Loucy (cell line): ENCODE results near the gene RELT.

Experiments
- H2AFZ ChIP-seq: fragments of 200-600 bp; sonication (generic); 2 replicates; pipeline ENCODE4 v1.6.0; 2016; ENCODE audit warnings: antibody characterized with exemption, mild to moderate bottlenecking, low read length, moderate library complexity
- H3F3A ChIP-seq: fragments of 200-600 bp; 2 replicates; pipeline ENCODE4 v1.6.0; 2016; ENCODE audit warnings: antibody characterized with exemption, low read depth, mild to moderate bottlenecking
- H3K27me3 ChIP-seq: fragments of 200-600 bp; sonication (generic); 2 replicates; pipeline ENCODE4 v1.6.1; 2014; ENCODE audit warnings: low read length, mild to moderate bottlenecking; ENCODE audit not compliant: insufficient read depth, poor library complexity, severe bottlenecking
- H3K36me3 ChIP-seq: fragments of 200-600 bp; sonication (generic); 2 replicates; pipeline ENCODE4 v1.6.1; 2016; ENCODE audit warnings: low read length; ENCODE audit not compliant: insufficient read depth
- H3K4me1 ChIP-seq: fragments of 200-600 bp; sonication (generic); 2 replicates; pipeline ENCODE4 v1.5.1; 2014; ENCODE audit warnings: low read length, mild to moderate bottlenecking; ENCODE audit not compliant: insufficient read depth, poor library complexity, severe bottlenecking
- H3K4me2 ChIP-seq: fragments of 200-600 bp; sonication (generic); 2 replicates; pipeline ENCODE4 v1.6.0; 2014; ENCODE audit warnings: antibody characterized with exemption, low read length, low read depth, mild to moderate bottlenecking; ENCODE audit not compliant: poor library complexity, severe bottlenecking
- H3K4me3 ChIP-seq: fragments of 200-600 bp; sonication (generic); 2 replicates; pipeline ENCODE4 v1.5.1; 2014; ENCODE audit warnings: low read length, mild to moderate bottlenecking, mixed read lengths; ENCODE audit not compliant: poor library complexity, severe bottlenecking
- H3K79me2 ChIP-seq: fragments of 200-600 bp; sonication (generic); 2 replicates; pipeline ENCODE4 v1.6.1; 2014; ENCODE audit warnings: low read length; ENCODE audit not compliant: insufficient read depth
- H3K9ac ChIP-seq: fragments of 200-600 bp; sonication (generic); 2 replicates; pipeline ENCODE4 v1.6.0; 2014; ENCODE audit warnings: mild to moderate bottlenecking, low read depth, low read length, moderate library complexity; ENCODE audit not compliant: poor library complexity, severe bottlenecking
- H3K9me2 ChIP-seq: fragments of 200-600 bp; sonication (generic); replicated peaks from 2 replicates; pipeline ENCODE4 v1.6.1; 2016; ENCODE audit warnings: low read depth, low read length, mixed read lengths
- H3K9me3 ChIP-seq: fragments of 200-600 bp; sonication (generic); 2 replicates; pipeline ENCODE4 v1.6.1; 2014; ENCODE audit warnings: mild to moderate bottlenecking, antibody characterized with exemption, low read length, low read depth; ENCODE audit not compliant: insufficient read depth
- H4K20me1 ChIP-seq: fragments of 200-600 bp; sonication (generic); 2 replicates; pipeline ENCODE4 v1.6.0; 2014; ENCODE audit warnings: antibody characterized with exemption, low read length, mild to moderate bottlenecking; ENCODE audit not compliant: insufficient read depth, poor library complexity, severe bottlenecking
- CTCF ChIP-seq: fragments of 200-600 bp; sonication (generic); conservative IDR thresholded peaks from 2 replicates; pipeline ENCODE4 v1.5.1; 2014; ENCODE audit warnings: mild to moderate bottlenecking, antibody characterized with exemption, low read length
- EZH2phosphoT487 ChIP-seq: fragments of 200-600 bp; IDR thresholded peaks from 2 replicates; pipeline ENCODE4 v1.6.1; 2018; ENCODE audit warnings: antibody characterized with exemption, mild to moderate bottlenecking, moderate library complexity, borderline replicate concordance

RELT gene

DNA sequence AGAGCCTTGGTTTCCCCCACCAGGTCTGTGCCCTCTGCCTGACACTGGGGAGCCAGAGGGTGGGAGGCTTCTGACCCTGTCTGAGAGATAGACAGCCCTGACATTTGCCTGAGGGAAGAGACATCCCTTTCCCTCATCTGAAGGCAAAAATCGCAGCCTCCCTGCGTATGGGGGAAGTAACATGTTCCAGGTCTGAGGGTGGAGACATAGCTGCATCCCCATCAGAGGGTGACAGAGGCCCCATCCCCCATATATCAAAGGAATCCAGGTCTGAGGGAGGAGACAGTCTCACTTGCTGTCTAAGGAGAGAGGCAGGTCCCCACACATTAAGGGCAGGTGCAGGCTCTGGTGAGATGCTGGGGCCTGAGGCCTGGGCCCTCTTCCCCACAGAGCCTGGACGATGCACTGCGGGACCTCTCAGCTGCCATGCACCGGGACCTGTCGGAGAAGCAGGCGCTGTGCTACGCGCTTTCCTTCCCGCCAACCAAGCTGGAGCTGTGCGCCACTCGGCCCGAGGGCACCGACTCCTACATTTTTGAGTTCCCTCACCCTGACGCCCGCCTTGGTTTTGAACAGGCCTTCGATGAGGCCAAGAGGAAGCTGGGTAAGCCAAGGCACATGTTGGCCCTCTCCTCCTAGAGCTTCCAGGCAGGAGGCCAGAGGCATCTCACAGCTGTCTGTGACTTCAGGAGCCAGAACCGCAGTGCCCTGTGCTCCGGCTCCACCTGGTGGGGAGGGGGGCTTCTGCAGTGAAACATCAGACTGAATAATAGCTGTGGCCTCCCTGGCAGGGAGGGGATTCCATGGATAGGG is 16.1 kb upstream of the RELT start:
- no peak overlapping the region for H2AFZ ChIP-seq
- no peaks in the 10 kb centered on the region for H3K36me3 ChIP-seq
- H3K9me2 ChIP-seq, result no peaks in the 10 kb centered on the region
- no peak overlapping the region for H3K4me3 ChIP-seq
- H3K27me3 ChIP-seq, result no peaks in the 10 kb centered on the region
- no peak overlapping the region for H3K4me2 ChIP-seq
- H3F3A ChIP-seq, result no peaks in the 10 kb centered on the region
- no peaks in the 10 kb centered on the region for H3K9me3 ChIP-seq
- no peaks in the 10 kb centered on the region for H3K4me1 ChIP-seq
- TF ChIP-seq CTCF, result peak; percentile 74
- TF ChIP-seq EZH2phosphoT487, result no peak
- no peak overlapping the region for H3K9ac ChIP-seq
- H4K20me1 ChIP-seq, result no peaks in the 10 kb centered on the region
- no peaks in the 10 kb centered on the region for H3K79me2 ChIP-seq

- Histone ChIP-seq H3K36me3 (no peaks in the 10 kb centered on the region), H3F3A (no peaks in the 10 kb centered on the region), H4K20me1 (no peaks in the 10 kb centered on the region), H3K27me3 (no peaks in the 10 kb centered on the region), H3K79me2 (no peaks in the 10 kb centered on the region), H3K9me2 (no peaks in the 10 kb centered on the region), H3K4me2 (no peak overlapping the region), H3K4me3 (no peak overlapping the region), H2AFZ (no peak overlapping the region), H3K4me1 (peaks cover 2% of the 10 kb centered on the region), H3K9ac (no peak overlapping the region), H3K9me3 (no peaks in the 10 kb centered on the region)
- TF ChIP-seq CTCF, result no peak
- no peak for TF ChIP-seq EZH2phosphoT487
These were observed 15.3 kb upstream of the RELT start for GRCh38 chr11:73360743-73361369.

GRCh38 chr11:73361953-73362776 is 14.0 kb upstream of the RELT start:
- H3K36me3 ChIP-seq, result no peaks in the 10 kb centered on the region
- no peak overlapping the region for H3K9ac ChIP-seq

More at GRCh38 chr11:73361953-73362776, 14.0 kb upstream of the RELT start:
- H3K9me2 ChIP-seq, result no peaks in the 10 kb centered on the region
- H3K27me3 ChIP-seq, result no peaks in the 10 kb centered on the region
- H4K20me1 ChIP-seq, result no peaks in the 10 kb centered on the region
- no peak overlapping the region for H2AFZ ChIP-seq
- no peak overlapping the region for H3K4me3 ChIP-seq
- H3K79me2 ChIP-seq, result no peaks in the 10 kb centered on the region
- no peaks in the 10 kb centered on the region for H3F3A ChIP-seq
- TF ChIP-seq EZH2phosphoT487 (no peak), CTCF (no peak)
- peaks cover 14% of the 10 kb centered on the region for H3K4me1 ChIP-seq
- no peaks in the 10 kb centered on the region for H3K9me3 ChIP-seq
- no peak overlapping the region for H3K4me2 ChIP-seq
